ENCODE data around the gene GAL3ST2.

GRCh38 chr2:241755166-241755565 lies 21.5 kb upstream of the GAL3ST2 start:
- no peak for TF ChIP-seq CTCF (IDR thresholded peaks at IDR 0.05)
- no peak for TF ChIP-seq POLR2A (IDR thresholded peaks at IDR 0.05)
- TF ChIP-seq POLR2AphosphoS5 (IDR thresholded peaks at IDR 0.05): no peak
- no peak for TF ChIP-seq EP300 (IDR thresholded peaks at IDR 0.05; ENCODE audit: low read depth)
